HG02938 (cell line): ENCODE results near the gene MZT1.
"Not testable (repeated sequence)": the region's sequence is repeated elsewhere in the genome, so short reads cannot be mapped to it uniquely, and the experiment has no call there.

Experiments
- ATAC-seq: cut with Tn5 transposase; IDR thresholded peaks from one replicate; pipeline ENCODE4 v1.9.1; 2021; ENCODE audit warnings: mild to moderate bottlenecking, moderate library complexity; ENCODE audit not compliant: unreplicated experiment

MZT1 gene, protein sequence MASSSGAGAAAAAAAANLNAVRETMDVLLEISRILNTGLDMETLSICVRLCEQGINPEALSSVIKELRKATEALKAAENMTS

DNA sequence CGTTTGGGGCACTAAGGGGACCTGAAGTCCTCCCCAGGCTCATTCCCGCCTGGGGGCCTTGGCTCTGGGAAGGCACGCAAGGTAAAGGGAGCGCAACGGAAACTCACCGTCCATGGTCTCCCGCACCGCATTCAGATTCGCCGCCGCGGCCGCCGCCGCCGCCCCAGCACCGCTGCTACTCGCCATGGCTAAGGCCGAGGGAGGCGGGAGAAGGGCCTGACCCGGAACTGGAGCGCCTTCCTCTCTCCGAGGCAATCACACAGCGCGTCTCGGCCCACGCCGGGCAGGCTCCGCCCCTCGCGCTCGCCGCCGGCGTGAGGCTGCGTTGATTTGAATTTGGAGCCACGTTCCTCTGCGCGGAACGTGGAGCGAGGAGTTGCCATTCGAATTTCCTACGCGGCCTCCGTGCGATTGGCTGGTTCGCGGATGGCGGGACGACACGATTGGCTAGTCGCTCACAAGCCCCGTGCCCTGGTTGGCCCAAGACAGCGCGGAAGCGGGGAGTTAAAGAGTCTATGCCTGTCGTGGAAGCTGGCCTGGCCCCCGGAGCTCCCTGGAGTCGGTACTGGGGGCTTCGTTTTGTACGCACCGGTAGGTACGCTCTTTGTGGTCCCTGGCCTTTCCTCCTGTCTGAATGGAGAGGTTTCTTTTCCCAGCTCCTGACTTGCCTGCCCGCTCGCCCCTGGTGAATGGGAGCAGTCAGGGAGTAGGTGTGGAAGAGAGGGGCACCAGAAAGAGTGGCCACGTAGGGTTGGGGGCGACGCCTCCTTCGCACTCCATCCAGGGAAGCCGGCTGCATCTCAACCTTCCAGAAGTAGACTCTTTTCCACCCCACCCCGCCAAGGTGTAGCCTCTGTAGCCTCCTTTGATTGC lies at the start of gene MZT1, which contains the start of gene BORA:
Gene MZT1, minus strand, starts transcription at position 213 of the 873 bp plus-strand sequence. Its CDS starts 27 bp downstream, at position 186.
Gene BORA, plus strand, starts transcription at position 507 of the 873 bp plus-strand sequence. CDS start 1,018 bp downstream, outside the sequence.
- peak; percentile 94 for ATAC-seq

DNA sequence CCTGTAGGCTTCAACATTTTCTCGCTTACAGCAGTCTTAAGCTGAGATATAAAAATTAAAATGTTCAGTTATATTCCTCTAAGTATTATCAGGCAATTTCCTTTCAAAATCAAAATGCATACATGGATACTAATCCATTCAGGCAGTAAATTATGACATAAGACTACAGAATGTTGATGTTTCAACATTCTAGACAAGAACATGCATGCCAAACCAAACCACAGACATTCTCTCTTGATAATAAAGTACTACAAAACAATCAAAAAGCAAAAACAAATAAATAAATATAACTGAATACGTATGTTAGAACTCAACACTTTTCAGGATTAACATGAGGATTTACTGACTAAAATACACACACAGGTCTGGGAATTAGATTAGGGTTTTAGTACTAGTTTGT lies 46.6 kb upstream of the MZT1 start:
- ATAC-seq, result no peak

DNA sequence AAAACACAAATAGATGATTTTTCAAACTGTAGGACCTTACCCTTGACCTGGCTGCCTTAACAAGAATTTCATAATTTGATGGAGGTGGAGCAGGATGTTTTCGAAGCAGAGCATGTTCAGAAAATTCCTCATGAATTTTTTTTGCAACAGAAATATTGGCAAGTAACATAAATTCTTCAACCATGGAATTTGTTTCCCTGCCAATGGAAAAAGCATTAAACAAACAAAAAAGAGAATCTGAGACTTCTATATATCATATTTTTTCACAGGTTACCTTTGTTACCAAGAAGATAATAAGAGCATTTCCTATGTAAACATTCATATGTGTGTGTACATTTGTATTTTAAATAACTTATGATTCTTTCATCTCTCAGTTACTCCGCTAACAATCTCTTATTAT lies 36.0 kb upstream of the MZT1 start:
- no peak for ATAC-seq

DNA sequence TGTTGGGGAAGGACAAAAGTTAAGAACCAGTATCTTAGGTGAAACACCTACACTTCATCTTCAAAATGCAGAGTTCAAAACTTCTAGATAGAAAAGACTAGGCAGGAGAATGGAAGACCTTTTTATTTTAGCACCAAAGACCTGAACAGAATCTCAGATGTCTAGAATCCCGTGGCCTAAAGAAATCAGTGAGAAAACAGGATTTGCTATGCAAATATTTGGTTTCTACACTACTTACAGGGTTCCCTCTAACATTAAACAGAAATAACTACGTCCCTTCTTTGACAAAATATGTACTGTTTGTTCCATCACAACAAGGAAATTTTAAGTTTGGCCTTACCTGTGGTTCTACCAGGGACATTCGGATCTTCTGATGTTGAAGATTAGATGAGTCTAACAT lies 32.8 kb upstream of the MZT1 start:
- ATAC-seq, result no peak

DNA sequence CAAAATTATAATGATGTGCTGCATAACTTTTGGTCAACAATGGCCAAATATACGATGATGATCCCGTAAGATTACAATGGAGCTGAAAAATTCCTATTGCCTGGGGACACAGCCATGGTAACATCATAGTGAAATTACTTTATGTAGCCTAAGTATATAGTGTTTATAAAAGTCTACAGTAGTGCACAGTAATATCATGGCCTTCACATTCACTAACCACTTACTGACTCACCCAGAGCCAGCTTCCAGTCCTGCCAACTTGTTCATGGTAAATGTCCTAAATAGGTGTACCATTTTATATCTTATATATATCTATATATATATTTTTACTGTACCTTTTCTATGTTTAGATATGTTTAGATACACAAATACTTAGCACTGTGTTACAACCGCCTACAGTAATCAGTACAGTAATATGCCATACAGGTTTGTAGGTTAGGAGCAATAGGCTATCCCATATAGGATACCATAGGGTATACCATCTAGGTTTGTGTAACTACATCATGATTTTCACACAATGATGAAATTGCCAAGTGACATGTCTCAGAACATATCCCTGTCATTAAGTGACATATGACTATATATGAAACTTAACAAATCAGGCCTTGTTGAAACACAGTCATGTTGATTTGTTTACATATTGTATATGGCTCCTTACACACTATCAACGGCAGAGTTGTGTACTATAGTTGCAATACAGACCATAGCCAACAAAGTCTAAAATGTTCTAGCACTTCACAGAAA lies 30.5 kb upstream of the MZT1 start:
- no peak for ATAC-seq

DNA sequence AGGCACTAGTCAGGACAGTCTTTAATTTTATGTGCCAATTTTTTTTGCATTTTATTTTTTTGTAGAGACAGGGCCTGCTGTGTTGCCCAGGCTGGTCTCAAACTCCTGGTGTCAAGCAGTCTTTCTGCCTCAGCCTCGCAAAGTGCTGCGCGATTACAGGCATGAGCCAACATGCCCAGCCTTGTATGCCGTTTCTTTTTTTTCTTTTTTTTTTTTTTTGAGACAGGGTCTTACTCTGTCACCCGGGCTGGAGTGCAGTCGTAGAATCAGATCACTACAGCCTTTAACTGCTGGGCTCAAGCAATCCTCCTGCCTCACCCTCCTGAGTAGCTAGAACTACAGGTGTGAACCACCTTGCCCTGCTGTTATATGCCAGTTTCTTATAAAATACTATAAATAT lies 26.7 kb upstream of the MZT1 start:
- ATAC-seq, result no peak

DNA sequence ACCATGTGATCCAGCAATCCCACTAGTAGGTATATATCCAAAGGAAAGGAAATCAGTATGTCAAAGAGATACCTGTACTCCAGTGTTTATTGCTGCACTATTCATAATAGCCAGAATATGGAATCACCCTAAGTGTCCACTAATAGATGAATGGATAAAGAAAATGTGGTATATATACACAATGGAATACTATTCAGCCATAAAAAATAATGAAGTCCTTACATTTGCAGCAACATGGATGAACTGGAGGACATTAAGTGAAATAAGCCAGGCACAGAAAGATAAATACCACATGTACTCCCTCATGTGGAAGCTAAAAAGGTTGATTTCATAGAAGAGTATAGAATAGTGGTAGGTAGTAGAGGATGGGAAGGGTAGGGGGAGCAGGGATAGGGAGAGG lies 23.8 kb upstream of the MZT1 start:
- ATAC-seq, result no peak

DNA sequence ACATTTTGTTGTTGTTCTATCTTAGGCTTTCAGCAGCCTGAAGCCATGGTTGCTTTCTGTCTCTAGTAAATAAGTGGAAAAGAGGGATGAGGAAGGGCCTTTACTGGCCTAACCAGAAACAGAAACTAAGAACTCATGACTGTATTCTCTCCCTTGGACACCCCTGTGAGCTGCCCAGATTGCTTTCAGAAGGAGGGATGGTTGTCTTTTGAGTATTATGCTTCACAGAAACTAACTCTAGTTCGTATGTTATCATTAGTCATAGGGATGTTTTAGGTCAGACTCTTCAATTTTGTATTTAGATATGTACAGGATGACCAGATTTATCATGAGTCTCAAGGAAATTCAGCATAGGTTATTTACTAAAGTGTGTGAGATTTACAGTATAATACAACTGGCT lies 17.8 kb upstream of the MZT1 start:
- ATAC-seq, result no peak

DNA sequence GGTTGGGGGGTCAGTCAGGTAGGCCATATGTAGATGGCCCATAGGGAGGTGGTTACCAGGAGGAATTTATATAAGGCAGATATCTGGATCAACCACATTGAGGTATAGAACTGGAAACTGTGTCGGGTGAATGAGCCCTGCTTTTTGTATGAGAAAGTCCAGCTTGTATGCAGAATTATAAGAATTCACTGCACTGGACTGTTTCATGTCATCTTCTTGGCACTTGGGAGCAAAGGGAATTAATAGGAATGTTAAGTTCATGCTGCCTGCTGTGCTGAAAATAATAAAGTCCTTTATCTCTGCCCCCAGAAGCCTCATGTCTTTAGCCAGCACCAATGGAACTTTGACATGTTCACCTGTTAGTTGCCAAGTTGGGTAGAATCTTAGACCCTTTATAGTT lies 12.6 kb upstream of the MZT1 start:
- no peak for ATAC-seq

DNA sequence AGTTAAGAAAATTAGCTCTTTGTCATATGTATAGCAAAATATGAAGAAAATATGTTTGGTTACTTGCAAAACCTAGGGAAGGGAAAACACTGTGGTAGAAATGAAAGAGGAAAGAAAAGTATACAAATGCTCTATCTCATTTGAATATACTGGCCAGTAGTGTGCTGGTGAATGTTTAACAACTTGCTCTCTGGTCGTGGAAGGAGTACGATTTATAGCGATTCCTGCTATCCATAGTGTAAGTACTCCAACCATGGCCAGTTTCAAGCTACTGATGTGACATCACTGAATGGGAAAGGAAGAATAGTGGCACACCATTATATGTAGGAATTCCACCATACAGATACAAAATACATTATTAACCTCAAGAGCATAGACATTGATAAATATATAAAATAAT lies 9.6 kb upstream of the MZT1 start:
- no peak for ATAC-seq

DNA sequence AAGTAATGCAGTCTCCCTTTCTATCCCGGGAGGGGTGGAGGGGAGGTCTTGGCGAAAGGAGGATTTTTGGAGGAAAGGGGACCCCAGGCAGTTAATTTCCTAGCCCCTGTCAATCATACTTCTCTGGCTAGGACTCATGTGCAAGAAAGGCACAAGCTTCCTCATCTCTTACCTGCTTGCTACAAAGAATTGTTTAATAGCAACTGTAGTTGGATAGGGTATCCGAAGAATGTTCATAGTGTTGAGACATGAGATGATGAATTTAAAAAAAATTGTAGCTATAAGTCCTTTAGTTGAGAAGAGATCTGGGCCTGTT lies 819 bp upstream of the MZT1 start:
- ATAC-seq, result no peak

DNA sequence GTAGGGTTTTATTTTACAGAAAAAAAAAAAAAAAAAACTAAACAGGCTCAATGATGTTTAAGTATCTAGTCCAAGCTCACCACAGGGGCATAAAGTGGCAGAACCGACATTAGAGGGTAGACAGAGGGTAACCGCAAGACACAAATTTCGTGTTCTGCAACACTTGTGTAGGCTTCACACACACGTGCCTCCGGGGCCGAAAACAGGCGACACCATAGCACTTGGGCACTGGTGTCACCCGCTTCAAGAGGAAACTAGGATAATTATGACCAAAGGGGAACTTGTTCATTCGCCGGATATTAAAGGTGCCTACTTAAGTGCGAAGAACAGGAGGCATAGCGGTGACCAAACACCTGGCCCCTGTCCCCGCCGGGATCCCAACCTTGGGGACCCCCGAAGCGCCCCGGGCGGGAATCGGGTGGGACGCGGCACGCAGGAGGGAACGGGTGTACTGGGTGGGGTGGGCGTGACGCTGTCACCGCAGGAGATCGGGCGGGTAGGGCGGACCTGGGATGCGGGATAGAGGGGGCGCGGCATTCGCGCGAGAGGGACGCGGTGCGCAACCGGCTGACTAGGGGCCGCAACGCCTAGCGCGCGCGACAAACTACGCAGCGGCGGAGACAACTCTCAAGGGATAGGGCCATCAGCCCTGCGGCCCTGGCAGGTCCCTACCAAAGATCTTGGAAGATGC lies 558 bp downstream of the MZT1 start:
- ATAC-seq, result peak; percentile 35

DNA sequence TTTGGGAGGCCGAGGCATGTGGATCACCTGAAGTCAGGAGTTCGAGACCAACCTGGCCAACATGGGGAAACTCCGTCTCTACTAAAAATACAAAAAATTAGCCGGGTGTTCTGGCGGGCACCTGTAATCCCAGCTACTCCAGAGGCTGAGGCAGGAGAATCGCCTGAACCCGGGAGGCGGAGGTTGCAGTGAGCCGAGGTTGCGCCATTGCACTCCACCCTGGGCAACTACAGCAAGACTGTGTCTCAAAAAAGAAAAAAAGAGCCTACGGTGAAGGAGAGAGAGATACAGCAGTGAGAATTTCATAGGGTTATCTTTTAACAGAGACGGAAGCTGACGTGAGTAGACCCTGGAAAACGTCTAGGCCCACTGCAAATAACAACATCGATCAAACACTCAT lies 1.2 kb downstream of the MZT1 start:
- not testable (repeated sequence) for ATAC-seq

DNA sequence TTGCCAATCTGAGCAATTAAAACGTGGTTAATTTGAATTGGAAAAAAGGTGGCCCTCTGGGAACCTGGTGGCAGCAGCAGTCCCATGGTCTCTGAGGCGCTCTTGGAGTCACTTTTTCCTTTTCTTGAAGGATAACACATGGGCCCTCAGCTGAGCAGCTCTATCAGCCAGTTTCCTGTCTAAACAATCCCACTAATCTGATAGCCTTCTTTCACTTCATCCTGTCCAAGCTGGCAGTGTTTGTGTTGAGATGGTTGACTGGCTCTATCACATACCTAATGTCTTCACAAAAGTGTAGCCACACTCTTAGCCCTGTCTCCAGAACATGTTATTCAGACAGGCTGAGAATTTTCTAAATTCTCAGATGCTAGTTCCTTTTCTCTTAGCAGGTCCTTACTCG lies 10.7 kb downstream of the MZT1 start:
- ATAC-seq, result no peak

DNA sequence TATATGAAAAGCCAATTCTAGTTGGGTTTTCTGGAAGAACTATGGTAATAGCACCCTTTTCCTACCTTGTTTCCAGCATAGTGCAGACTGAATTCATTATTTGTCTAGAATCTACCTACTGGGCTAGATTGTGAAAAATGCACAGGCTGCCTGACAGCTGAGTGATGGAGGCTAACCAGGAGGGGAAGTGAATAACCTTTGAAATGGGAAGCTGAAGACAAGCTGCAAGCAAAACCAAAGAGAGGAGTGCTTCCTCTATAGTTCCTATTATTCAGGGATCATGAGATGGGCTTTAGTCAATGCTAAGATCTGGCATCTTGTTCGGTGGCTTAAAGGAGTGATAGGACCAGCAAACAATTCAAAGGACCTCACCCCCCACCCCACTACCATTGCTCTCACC lies 26.9 kb downstream of the MZT1 start:
- ATAC-seq, result no peak

DNA sequence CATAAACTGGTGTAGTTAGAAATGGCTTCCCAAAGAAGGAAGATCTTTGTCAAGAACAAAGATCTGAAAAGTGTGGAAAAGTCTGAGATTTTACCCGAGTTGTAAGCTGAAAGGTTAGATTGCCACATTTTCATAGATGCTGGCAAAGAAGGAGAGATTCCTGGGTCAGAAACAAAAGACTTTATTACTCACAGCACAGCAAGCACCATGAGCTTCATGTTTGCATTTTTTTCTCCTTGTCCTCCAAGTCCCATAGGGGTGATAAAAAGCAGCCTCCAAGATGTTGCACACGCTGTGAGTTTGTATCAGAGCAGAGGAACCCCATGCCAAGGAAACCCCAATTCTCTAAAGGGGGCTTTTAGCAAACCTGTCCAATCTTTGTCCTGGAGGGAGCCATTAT lies 29.3 kb downstream of the MZT1 start:
- no peak for ATAC-seq

DNA sequence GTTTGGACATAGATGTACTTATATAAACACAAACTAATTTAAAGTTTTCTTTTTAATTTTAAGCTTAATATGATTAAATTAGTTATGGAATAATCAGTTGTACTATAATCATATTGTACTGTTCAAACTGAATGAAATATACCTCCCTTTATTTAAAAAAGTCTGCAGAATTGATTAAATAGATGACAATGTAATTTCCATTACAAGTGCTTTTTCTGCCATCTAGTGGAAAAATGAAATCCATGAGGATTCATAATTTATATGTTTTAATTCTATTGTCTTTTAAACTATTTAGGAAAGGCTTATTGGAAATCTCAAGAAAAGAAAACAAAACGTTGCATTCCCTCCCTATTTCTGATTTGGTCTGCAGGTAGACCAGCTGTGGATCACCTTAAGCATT lies 30.9 kb downstream of the MZT1 start:
- ATAC-seq, result no peak

DNA sequence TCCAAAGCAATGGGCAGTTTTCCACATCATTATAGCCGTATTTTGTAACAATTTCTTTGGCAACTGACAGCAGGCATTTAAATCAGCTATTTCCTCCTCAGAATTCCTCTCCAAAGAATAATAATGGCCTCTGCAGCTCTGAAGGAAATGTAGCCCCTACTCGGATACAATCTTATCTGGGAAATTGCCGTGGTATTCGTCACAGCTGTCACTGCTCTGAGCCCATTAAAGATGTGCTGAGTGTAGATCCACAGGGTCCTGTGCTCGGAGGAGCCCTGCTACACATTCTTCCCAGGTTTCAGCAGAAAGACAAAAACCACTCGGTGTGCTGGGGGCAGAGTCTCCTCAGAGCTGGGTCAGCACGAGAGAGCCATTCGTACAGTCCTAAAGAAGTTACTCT lies 33.1 kb downstream of the MZT1 start:
- no peak for ATAC-seq

DNA sequence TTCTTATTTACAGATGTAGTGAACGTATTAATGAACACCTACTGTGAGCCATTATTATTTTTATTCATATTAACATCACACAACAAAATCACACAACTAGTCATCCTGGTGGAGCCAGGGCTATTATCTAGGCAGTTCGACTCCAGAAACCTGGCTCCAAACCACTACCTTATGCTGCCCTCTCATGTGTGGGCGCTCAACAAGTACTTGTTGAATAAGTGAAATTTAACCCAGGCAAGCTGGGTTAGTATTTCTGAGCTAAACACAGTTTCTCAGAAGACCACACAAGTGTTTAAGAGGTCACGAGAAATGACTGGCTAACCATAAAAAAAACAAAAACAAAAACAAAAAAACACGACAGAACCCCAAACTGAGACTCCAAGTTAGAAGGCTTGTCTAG lies 33.6 kb downstream of the MZT1 start:
- no peak for ATAC-seq

DNA sequence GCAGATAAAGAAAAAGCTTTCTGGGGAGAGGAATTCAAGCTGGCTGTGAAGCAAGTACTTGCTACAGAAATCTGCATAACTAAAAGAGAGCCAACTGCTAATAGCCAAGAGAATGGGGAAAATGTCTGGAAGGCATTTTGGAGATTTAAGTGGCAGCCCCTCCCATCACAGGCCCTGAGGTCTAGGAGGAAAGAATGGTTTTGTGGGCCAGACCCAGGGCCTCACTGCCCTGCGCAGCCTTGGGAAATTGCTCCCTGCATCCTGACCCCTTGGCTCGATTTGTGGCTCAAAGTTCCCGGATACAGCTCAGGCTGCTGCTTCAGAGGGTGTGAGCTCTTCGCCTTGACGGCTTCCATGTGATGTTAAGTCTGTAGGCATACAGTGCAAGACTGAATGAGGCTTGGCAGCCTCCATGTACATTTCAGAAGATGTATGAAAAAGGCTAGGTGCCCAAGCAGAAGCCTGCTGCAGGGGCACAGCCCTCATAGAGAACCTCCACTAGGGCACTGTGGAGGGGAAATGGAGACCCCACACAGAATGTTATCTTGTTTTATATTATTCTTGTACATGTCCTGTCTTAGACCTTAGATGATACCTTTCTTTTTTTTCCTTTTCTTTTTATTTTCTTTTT lies 34.4 kb downstream of the MZT1 start:
- no peak for ATAC-seq

DNA sequence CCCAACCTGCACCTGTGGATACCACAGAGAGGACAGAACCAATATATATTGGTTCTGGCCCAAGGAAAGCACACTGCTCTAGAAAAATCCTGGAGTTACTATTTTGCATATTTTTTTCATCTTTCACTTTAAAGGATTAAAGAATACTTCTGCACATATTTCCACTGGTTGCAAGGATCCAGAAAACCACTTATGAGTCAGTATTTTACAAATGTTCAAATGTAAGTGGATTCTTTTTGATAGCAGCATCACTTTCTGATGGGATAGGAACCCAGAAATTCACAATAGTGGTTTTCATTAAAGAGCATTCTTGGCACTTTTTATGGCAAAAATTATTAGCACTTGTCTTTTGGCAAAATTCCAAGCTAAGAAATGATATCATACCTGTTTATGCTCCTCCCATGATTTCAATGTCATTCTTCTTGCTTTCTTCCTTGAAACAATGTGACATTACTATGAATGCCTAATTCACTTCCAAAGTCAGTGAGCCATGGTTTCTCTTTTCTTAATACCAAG lies 38.2 kb downstream of the MZT1 start:
- no peak for ATAC-seq
